MCF 10A (cell line): ENCODE measurements around the gene IL1RL2. TPM values are rescaled to one million over a fixed set of nuclear protein-coding genes. Genes with fewer than 3 reads are reported as not detected.

ENCODE experiments used
- BruUV-seq: library from RNA; stranded (reverse); fragments of 400-500 nt; replicated peaks from 2 replicates; lab custom pipeline; 2021; lab: Mats Ljungman, UMichigan
- CTCF ChIA-PET: fragments of 300-600 bp; sonication (Branson Sonifier 250); formaldehyde crosslinking; extraction: SDS; loops from one replicate; lab custom pipeline; 2021; ENCODE audit warnings: antibody characterized with exemption, inconsistent platforms; lab: Yijun Ruan, JAX
- POLR2A ChIA-PET: fragments of 300-600, 350-650 bp; sonication (Branson Sonifier 250); formaldehyde crosslinking; extraction: SDS; loops from one replicate; lab custom pipeline; 2020; ENCODE audit warnings: antibody characterized with exemption, inconsistent platforms; lab: Yijun Ruan, JAX
- DNase-seq: peaks from one replicate; pipeline ENCODE4 v3.0.0-alpha.2; 2018; ENCODE audit not compliant: unreplicated experiment
- H3K27ac Mint-ChIP-seq: one replicate; pipeline ENCODE4 v1.8.0; 2022; ENCODE audit warnings: mild to moderate bottlenecking, low read depth, mixed read lengths; ENCODE audit not compliant: unreplicated experiment
- H3K27me3 Mint-ChIP-seq: one replicate; pipeline ENCODE4 v1.8.0; 2022; ENCODE audit warnings: mixed read lengths; ENCODE audit not compliant: insufficient read depth, unreplicated experiment
- H3K36me3 Mint-ChIP-seq: one replicate; pipeline ENCODE4 v1.8.0; 2022; ENCODE audit warnings: mild to moderate bottlenecking, moderate library complexity, mixed read lengths; ENCODE audit not compliant: insufficient read depth, unreplicated experiment
- H3K4me1 Mint-ChIP-seq: one replicate; pipeline ENCODE4 v1.8.0; 2022; ENCODE audit warnings: mixed read lengths; ENCODE audit not compliant: insufficient read depth, unreplicated experiment
- H3K4me3 Mint-ChIP-seq: one replicate; pipeline ENCODE4 v1.8.0; 2022; ENCODE audit warnings: mild to moderate bottlenecking, moderate library complexity, mixed read lengths; ENCODE audit not compliant: unreplicated experiment
- H3K9me3 Mint-ChIP-seq: one replicate; pipeline ENCODE4 v1.8.0; 2022; ENCODE audit warnings: mixed read lengths; ENCODE audit not compliant: unreplicated experiment
- CTCF ChIP-seq: fragments of 200-600 bp; IDR thresholded peaks from one replicate; pipeline ENCODE4 v1.8.0; 2022; ENCODE audit warnings: antibody characterized with exemption, mild to moderate bottlenecking; ENCODE audit not compliant: unreplicated experiment
- intact Hi-C: fragments of 100-400 bp; cut with micrococcal nuclease; formaldehyde crosslinking; loops from 2 replicates; pipeline ENCODE4 v1.14.1; 2022
- total RNA-seq: library from RNA; stranded (reverse); gene quantifications from 2 replicates; pipeline ENCODE4 v1.2.3, GENCODE V29; 2022

The IL1RL2 gene
- total RNA-seq, 1 experiment from 2014 or later, result not detected

GRCh38 chr2:102177814-102178478 is 8.9 kb upstream of the IL1RL2 start:
- no peak for TF ChIP-seq CTCF
- peaks cover 32% of the 10 kb centered on the region for H3K36me3 Mint-ChIP-seq
- no peaks in the 10 kb centered on the region for H3K9me3 Mint-ChIP-seq
- H3K27me3 Mint-ChIP-seq, result no peaks in the 10 kb centered on the region
- no TSS peak for BruUV-seq
- ChIA-PET CTCF (interaction anchor here (1.1 to 1.3 kb wide), 3 partner anchors 11 to 294 kb away, joined by 5 to 14 read pairs (median 5); no protein-coding TSS in a partner anchor), POLR2A (interaction anchor here (0.7 kb wide), 1 partner anchor 15 kb away, joined by 3 read pairs; no protein-coding TSS in a partner anchor)
- no peak overlapping the region for H3K4me3 Mint-ChIP-seq
- no peaks in the 10 kb centered on the region for H3K4me1 Mint-ChIP-seq
- intact Hi-C loops, result no loop called here
- no peak for DNase-seq
- no peak overlapping the region for H3K27ac Mint-ChIP-seq

GRCh38 chr2:102179061-102179460 is 7.8 kb upstream of the IL1RL2 start:
- Mint-ChIP-seq H3K4me3 (no peak overlapping the region), H3K36me3 (peaks cover 25% of the 10 kb centered on the region), H3K27ac (no peak overlapping the region), H3K4me1 (no peaks in the 10 kb centered on the region), H3K27me3 (no peaks in the 10 kb centered on the region), H3K9me3 (no peaks in the 10 kb centered on the region)
- no TSS peak for BruUV-seq
- ChIA-PET CTCF (interaction anchor here (0.8 kb wide), 2 partner anchors 159 to 295 kb away, joined by 3 read pairs; no protein-coding TSS in a partner anchor), POLR2A (no interaction called here)
- intact Hi-C loops, result no loop called here
- no peak for DNase-seq
- no peak for TF ChIP-seq CTCF

GRCh38 chr2:102179788-102180686 is 6.8 kb upstream of the IL1RL2 start:
- POLR2A ChIA-PET, result interaction anchor here (0.8 kb wide), 1 partner anchor 61 kb away, joined by 3 read pairs; no protein-coding TSS in a partner anchor
- H3K4me3 Mint-ChIP-seq, result no peak overlapping the region
- no TSS peak for BruUV-seq
- no peak for DNase-seq
- peaks cover 22% of the 10 kb centered on the region for H3K36me3 Mint-ChIP-seq
- intact Hi-C loops, result no loop called here
- no peak for TF ChIP-seq CTCF
- CTCF ChIA-PET, result interaction anchor here (0.6 to 1.0 kb wide), 5 partner anchors 14 to 193 kb away, joined by 3 to 5 read pairs (median 4); no protein-coding TSS in a partner anchor
- no peaks in the 10 kb centered on the region for H3K4me1 Mint-ChIP-seq
- H3K27me3 Mint-ChIP-seq, result no peaks in the 10 kb centered on the region
- H3K9me3 Mint-ChIP-seq, result no peaks in the 10 kb centered on the region
- H3K27ac Mint-ChIP-seq, result no peak overlapping the region

- Mint-ChIP-seq H3K4me3 (no peak overlapping the region), H3K36me3 (peaks cover 21% of the 10 kb centered on the region), H3K27ac (no peak overlapping the region), H3K27me3 (no peaks in the 10 kb centered on the region), H3K4me1 (no peaks in the 10 kb centered on the region), H3K9me3 (no peaks in the 10 kb centered on the region)
- no peak for TF ChIP-seq CTCF
- intact Hi-C loops, result no loop called here
- BruUV-seq, result no TSS peak
- ChIA-PET CTCF (interaction anchor here (0.6 to 1.0 kb wide), 5 partner anchors 14 to 194 kb away, joined by 3 to 4 read pairs (median 4); no protein-coding TSS in a partner anchor), POLR2A (no interaction called here)
- no peak for DNase-seq
These were observed 6.2 kb upstream of the IL1RL2 start for GRCh38 chr2:102180687-102180999.
